ENCODE measurements around the gene ZNF408.

ZNF408 gene

GRCh38 chr11:46745328-46745727 lies 44.5 kb downstream of the ZNF408 start:
- Histone ChIP-seq H3K4me3 (ENCODE audit: low read depth, low read length) (no peak overlapping the region), H3K27me3 (ENCODE audit: control insufficient read depth, insufficient read depth, low read length) (no peaks in the 10 kb centered on the region), H3K9me3 (ENCODE audit: control insufficient read depth, insufficient read depth, low read length) (no peaks in the 10 kb centered on the region), H3K9ac (ENCODE audit: low read depth, low read length) (no peak overlapping the region), H3K36me3 (ENCODE audit: control insufficient read depth, insufficient read depth, low read length) (peaks cover 89% of the 10 kb centered on the region), H3K4me1 (ENCODE audit: control insufficient read depth, insufficient read depth, low read length) (no peaks in the 10 kb centered on the region; the same call in 1 of the 2 replicates), H3K27ac (ENCODE audit: low read depth, low read length) (no peak overlapping the region)

GRCh38 chr11:46745995-46746394 lies 45.2 kb downstream of the ZNF408 start:
- Histone ChIP-seq H3K27me3 (ENCODE audit: control insufficient read depth, insufficient read depth, low read length) (no peaks in the 10 kb centered on the region), H3K27ac (ENCODE audit: low read depth, low read length) (no peak overlapping the region), H3K4me1 (ENCODE audit: control insufficient read depth, insufficient read depth, low read length) (no peaks in the 10 kb centered on the region; the same call in 1 of the 2 replicates), H3K9me3 (ENCODE audit: control insufficient read depth, insufficient read depth, low read length) (no peaks in the 10 kb centered on the region), H3K36me3 (ENCODE audit: control insufficient read depth, insufficient read depth, low read length) (peaks cover 94% of the 10 kb centered on the region), H3K4me3 (ENCODE audit: low read depth, low read length) (no peak overlapping the region), H3K9ac (ENCODE audit: low read depth, low read length) (no peak overlapping the region)

DNA sequence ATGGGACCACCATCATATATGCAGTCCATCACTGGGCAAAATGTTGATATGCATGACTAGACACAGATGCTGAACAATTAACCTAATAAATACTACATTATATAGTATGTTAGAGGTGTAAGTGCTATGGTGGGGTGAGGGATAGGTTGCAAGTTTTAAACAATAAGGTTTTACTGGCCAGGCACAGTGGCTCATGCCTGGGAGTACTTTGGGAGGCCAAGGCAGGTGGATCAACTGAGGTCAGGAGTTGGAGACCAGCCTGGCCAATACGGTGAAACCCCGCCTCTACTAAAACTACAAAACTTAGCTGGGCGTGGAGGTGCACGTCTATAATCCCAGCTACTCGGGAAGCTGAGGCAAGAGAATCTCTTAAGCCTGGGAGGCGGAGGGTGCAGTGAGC lies 46.3 kb downstream of the ZNF408 start:
- no peak overlapping the region for H3K9ac ChIP-seq (ENCODE audit: low read depth, low read length)
- no peak overlapping the region for H3K4me3 ChIP-seq (ENCODE audit: low read depth, low read length)
- peaks cover 94% of the 10 kb centered on the region for H3K36me3 ChIP-seq (ENCODE audit: control insufficient read depth, insufficient read depth, low read length)
- no peaks in the 10 kb centered on the region; the same call in 1 of the 2 replicates for H3K4me1 ChIP-seq (ENCODE audit: control insufficient read depth, insufficient read depth, low read length)
- no peaks in the 10 kb centered on the region for H3K9me3 ChIP-seq (ENCODE audit: control insufficient read depth, insufficient read depth, low read length)
- no peaks in the 10 kb centered on the region for H3K27me3 ChIP-seq (ENCODE audit: control insufficient read depth, insufficient read depth, low read length)
- H3K27ac ChIP-seq (ENCODE audit: low read depth, low read length) = no peak overlapping the region

All from HUES48 (cell line).